Stomach smooth muscle (tissue), 2 donors: ENCODE data around the gene C2orf80.
"Not testable (repeated sequence)": the region's sequence is repeated elsewhere in the genome, so short reads cannot be mapped to it uniquely, and the experiment has no call there.

ENCODE experiments used
- H3K27ac ChIP-seq: one replicate; pipeline ENCODE4 v1.7.0; 2013; ENCODE audit warnings: mild to moderate bottlenecking, low read length, inconsistent platforms
- H3K27me3 ChIP-seq, 2 donors: one replicate each; pipeline ENCODE4 v1.7.0; 2013; ENCODE audit warnings: low read length in 2 of 2; ENCODE audit not compliant: insufficient read depth in 2 of 2, control insufficient read depth in 1 of 2
- H3K36me3 ChIP-seq, 2 donors: one replicate each; pipeline ENCODE4 v1.7.0; 2013; ENCODE audit warnings: low read length in 2 of 2; ENCODE audit not compliant: control insufficient read depth in 2 of 2, insufficient read depth in 2 of 2
- H3K4me1 ChIP-seq: one replicate; pipeline ENCODE4 v1.7.0; 2013; ENCODE audit warnings: low read length; ENCODE audit not compliant: control insufficient read depth, insufficient read depth
- H3K4me3 ChIP-seq, 2 donors: one replicate each; pipeline ENCODE4 v1.7.0; 2013; ENCODE audit warnings: low read length in 2 of 2
- H3K9ac ChIP-seq, 2 donors: one replicate each; pipeline ENCODE4 v1.7.0; 2013; ENCODE audit warnings: low read length in 2 of 2, mild to moderate bottlenecking in 1 of 2
- H3K9me3 ChIP-seq, 2 donors: one replicate each; pipeline ENCODE4 v1.7.0; 2013; ENCODE audit warnings: low read length in 2 of 2; ENCODE audit not compliant: control insufficient read depth in 2 of 2
- donor health status: healthy.
- donor health status: Pancreatic carcinoma.

Gene C2orf80

DNA sequence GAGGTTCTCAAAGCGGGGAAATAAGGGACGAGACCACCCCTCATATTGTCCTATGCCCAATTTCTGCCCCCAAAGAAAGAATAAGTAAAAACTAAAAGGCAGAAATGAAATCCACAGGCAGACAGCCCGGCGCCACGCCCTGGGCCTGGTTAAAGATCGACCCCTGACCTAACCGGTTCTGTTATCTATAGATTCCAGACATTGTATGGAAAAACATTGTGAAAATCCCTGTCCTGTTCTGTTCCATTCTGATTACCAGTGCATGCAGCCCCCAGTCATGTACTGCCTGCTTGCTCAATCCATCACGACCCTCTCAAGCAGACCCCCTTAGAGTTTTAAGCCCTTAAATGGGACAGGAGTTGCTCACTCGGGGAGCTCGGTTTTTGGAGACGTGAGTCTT is 72.4 kb downstream of the C2orf80 start:
- H3K27ac ChIP-seq, H3K9me3 ChIP-seq, H3K27me3 ChIP-seq, H3K36me3 ChIP-seq, H3K9ac ChIP-seq, H3K4me3 ChIP-seq, H3K4me1 ChIP-seq: not testable (repeated sequence)
